Measurements from ENCODE around the gene FREM1. TPM values are rescaled to one million over a fixed set of nuclear protein-coding genes. Genes with fewer than 3 reads are reported as not detected.

Gene FREM1
- total RNA-seq, 2 experiments from 2014 or later: not detected

DNA sequence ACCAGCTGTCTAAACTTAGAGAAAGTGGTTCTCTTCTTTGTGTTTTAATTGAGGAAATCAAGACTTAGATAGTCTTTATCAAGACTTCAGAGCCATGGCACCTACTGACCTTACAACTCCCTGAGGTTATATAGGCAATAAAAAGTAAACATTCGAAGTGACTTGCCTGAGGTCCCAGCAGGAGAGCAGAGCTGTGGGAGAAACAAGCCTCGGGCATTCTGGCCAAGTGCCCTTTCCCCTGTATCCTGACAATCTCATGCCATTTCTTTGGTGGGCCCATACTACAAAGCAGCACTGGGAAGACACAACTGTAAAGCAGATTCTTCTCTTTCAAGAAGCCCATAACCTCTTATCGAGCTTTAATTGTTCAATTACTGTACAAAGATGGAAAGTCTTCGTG lies 23.1 kb downstream of the FREM1 start:
- Mint-ChIP-seq H3K9me3 (ENCODE audit: insufficient read depth) (no peaks in the 10 kb centered on the region), H3K4me3 (no peak overlapping the region), H3K27me3 (ENCODE audit: low read depth) (no peaks in the 10 kb centered on the region), H3K27ac (no peak overlapping the region), H3K4me1 (ENCODE audit: low read depth) (no peaks in the 10 kb centered on the region), H3K36me3 (ENCODE audit: low read depth) (no peaks in the 10 kb centered on the region)
- ChIA-PET CTCF (no interaction called here), POLR2A (no interaction called here)
- no peak for DNase-seq
- no peak for ATAC-seq

DNA sequence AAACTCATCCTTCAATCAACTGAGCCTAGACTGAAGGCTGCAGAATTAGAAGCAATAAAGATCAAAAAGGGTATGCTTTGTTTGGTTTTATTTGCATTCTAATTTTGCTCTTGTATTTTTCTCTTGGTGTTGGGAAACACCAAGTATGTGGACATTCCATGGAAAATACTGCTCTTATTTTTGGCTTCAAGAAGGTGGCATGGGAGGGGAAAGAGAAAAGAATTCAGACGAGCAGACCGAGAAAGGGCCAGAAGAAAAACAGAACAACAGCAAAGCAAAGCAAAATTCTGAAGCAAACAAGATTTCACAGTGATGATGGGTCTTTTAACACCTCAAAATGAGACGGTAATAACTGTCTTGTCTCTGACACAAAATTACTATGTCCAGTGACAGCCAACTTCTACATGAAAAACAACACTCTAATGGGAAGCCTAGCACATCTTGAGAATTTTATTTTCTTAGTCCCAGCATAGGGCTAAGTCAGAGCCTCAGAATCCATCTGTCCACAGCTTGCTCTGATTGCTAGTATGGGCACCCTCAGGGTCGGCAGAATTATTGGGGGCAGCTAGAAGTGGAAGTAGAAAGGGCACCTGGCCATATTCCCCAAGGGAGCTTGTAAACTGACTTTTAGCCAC lies 26.8 kb downstream of the FREM1 start:
- ATAC-seq: no peak
- Mint-ChIP-seq H3K9me3 (ENCODE audit: insufficient read depth) (no peaks in the 10 kb centered on the region), H3K4me1 (ENCODE audit: low read depth) (no peaks in the 10 kb centered on the region), H3K27ac (no peak overlapping the region), H3K36me3 (ENCODE audit: low read depth) (no peaks in the 10 kb centered on the region), H3K27me3 (ENCODE audit: low read depth) (no peaks in the 10 kb centered on the region), H3K4me3 (no peak overlapping the region)
- POLR2A ChIA-PET: no interaction called here
- DNase-seq: no peak
- CTCF ChIA-PET: no interaction called here

DNA sequence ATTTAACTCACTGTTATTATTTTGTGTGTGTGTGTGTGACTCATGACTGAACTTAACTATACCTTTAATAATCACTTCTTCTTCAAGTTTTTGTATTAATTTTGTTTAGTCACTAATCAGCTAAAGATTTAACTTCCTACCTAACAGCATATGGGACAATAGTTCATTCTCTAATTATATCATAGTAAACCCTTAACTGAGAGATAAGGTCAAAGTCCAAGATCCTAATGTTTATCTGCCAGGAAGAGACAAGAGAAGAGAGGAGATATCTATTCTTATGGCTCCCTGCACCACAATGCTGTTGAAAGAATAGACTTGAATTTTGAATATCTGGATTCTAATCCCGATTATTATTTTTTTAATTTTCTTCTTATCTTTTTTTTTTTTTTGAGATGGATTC lies 28.1 kb downstream of the FREM1 start:
- Mint-ChIP-seq H3K27me3 (ENCODE audit: low read depth) (no peaks in the 10 kb centered on the region), H3K9me3 (ENCODE audit: insufficient read depth) (no peaks in the 10 kb centered on the region), H3K27ac (no peak overlapping the region), H3K4me3 (no peak overlapping the region), H3K4me1 (ENCODE audit: low read depth) (no peaks in the 10 kb centered on the region), H3K36me3 (ENCODE audit: low read depth) (no peaks in the 10 kb centered on the region)
- ChIA-PET POLR2A (no interaction called here), CTCF (no interaction called here)
- ATAC-seq (no peak), DNase-seq (no peak)

DNA sequence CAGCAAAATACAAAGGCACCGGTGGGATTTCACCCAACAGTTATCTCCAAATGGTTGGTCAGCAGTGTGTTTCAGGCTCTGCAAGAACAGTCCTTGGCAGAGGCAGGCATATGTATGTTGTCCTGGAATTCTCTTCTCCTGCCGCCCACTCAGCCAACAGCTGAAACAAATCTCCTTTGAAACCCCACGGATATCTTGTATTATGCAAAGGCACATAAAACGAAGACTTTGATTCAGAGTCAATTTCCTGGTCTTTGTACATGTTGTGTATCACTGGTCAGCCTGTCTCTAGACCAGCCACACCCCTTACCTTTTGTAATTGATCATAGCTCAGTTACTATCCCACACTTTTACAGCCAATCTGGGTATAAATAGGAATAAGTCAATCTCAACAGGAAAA lies 29.2 kb downstream of the FREM1 start:
- CTCF ChIA-PET: no interaction called here
- POLR2A ChIA-PET: no interaction called here

DNA sequence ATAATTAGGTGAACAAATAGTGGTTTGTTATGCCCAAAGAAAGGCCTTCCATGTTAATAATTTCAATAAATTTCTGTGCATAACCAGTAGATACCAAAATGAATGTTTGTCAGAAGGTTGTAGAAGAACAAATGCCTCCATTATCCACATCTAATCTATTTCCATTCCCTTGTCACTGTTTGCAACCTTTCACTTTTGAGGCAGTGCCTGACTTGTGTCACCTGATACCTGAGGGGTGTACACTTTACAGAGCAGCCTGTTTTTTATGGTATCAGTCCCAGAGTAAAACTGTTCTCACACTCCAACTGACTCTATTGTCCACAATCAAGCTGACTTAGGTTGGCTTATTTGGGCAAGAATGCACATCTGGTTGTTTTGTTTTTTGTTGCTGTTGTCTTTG lies 40.1 kb downstream of the FREM1 start:
- H3K4me3 Mint-ChIP-seq: no peak overlapping the region
- H3K27ac Mint-ChIP-seq: no peak overlapping the region
- ATAC-seq (no peak), DNase-seq (no peak)
- POLR2A ChIA-PET: no interaction called here
- no peaks in the 10 kb centered on the region for H3K4me1 Mint-ChIP-seq (ENCODE audit: low read depth)
- CTCF ChIA-PET: no interaction called here
- no peaks in the 10 kb centered on the region for H3K36me3 Mint-ChIP-seq (ENCODE audit: low read depth)
- H3K9me3 Mint-ChIP-seq (ENCODE audit: insufficient read depth): no peaks in the 10 kb centered on the region
- no peaks in the 10 kb centered on the region for H3K27me3 Mint-ChIP-seq (ENCODE audit: low read depth)

More for the DNA sequence above, 29.2 kb downstream of the FREM1 start:
- Mint-ChIP-seq H3K4me3 (no peak overlapping the region), H3K27ac (no peak overlapping the region), H3K9me3 (ENCODE audit: insufficient read depth) (no peaks in the 10 kb centered on the region), H3K36me3 (ENCODE audit: low read depth) (no peaks in the 10 kb centered on the region), H3K4me1 (ENCODE audit: low read depth) (no peaks in the 10 kb centered on the region), H3K27me3 (ENCODE audit: low read depth) (no peaks in the 10 kb centered on the region)
- DNase-seq (no peak), ATAC-seq (no peak)

DNA sequence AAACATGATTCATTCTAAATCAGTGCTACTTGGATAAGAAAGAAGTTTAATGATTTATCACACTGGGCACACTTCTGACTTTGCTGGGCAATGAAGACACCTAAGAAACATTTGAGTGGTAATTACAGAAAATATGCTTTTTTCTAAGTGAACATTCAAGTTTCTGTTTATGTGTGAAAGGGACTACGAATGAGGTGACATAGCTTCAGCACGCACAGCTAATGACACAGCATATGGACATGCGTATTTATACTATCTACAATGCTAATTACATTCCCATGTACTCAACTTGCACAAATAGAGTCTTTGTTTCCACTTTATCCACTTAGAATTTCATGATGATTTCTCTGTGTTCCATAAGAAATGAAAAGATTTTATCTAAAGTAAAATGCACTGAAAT lies 40.6 kb downstream of the FREM1 start:
- Mint-ChIP-seq H3K9me3 (ENCODE audit: insufficient read depth) (no peaks in the 10 kb centered on the region), H3K36me3 (ENCODE audit: low read depth) (no peaks in the 10 kb centered on the region), H3K4me1 (ENCODE audit: low read depth) (no peaks in the 10 kb centered on the region), H3K27me3 (ENCODE audit: low read depth) (no peaks in the 10 kb centered on the region), H3K27ac (no peak overlapping the region), H3K4me3 (no peak overlapping the region)
- DNase-seq (no peak), ATAC-seq (no peak)
- CTCF ChIA-PET: no interaction called here
- POLR2A ChIA-PET: no interaction called here

DNA sequence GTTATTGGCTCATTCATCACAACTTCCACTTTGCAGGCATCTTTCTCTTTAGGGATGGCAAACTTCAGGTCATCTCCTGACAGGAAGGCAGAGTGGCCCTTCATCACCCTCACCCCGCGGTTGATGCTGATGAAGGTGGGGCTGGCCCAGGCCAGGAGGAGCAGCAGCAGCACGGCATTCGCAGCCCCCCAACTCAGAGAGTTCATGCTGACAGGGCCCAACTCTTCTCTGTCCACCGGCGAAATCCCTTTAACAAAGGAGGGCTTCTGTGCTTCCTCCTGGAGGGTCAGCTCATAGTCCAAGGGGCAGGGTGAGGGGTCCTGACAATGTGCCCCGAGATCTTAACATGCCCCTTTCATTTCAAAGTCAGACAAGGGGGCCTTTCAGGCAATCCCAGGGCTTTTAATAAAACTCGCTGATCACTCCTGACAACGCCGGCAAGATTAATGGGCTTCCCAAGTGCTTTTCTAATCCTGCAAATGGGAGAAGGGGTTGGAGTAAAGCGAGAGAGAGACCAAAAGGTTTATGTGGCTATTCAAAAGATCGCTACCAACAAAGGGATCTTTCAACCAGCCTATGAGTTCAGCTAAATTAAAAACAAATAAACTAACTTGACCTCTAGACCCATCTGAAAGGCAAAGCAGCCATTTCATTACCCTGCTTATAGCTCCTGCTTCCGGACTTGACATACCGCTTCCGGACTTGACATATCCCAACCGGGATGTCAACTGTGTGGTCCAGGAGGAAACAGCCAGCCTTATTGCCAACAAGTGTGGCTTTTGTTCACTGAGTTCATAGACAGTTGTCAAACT lies 41.2 kb downstream of the FREM1 start:
- DNase-seq (no peak), ATAC-seq (no peak)
- H3K4me3 Mint-ChIP-seq: no peak overlapping the region
- ChIA-PET CTCF (no interaction called here), POLR2A (no interaction called here)
- no peaks in the 10 kb centered on the region for H3K36me3 Mint-ChIP-seq (ENCODE audit: low read depth)
- H3K27ac Mint-ChIP-seq: no peak overlapping the region
- no peaks in the 10 kb centered on the region for H3K4me1 Mint-ChIP-seq (ENCODE audit: low read depth)
- no peaks in the 10 kb centered on the region for H3K27me3 Mint-ChIP-seq (ENCODE audit: low read depth)
- H3K9me3 Mint-ChIP-seq (ENCODE audit: insufficient read depth): no peaks in the 10 kb centered on the region

DNA sequence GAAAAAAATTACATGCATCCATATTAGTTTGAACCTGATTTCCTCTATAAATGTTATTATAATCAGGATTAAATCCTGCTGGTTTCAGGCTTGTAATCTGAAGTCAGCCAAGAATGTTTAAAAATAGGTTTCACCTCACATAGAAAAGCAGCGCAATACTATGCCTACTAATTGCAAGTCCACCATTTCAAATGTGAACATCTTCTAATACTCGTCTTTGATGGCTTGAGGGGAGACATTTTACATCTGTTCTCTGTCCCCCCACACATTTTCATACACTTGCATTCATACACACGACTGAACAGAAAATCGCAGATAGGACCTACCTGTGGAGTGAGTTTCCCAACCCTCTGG lies 41.8 kb downstream of the FREM1 start:
- no peaks in the 10 kb centered on the region for H3K27me3 Mint-ChIP-seq (ENCODE audit: low read depth)
- H3K27ac Mint-ChIP-seq: no peak overlapping the region
- POLR2A ChIA-PET: no interaction called here
- H3K9me3 Mint-ChIP-seq (ENCODE audit: insufficient read depth): no peaks in the 10 kb centered on the region
- ATAC-seq: no peak
- CTCF ChIA-PET: no interaction called here
- H3K4me3 Mint-ChIP-seq: no peak overlapping the region
- no peaks in the 10 kb centered on the region for H3K36me3 Mint-ChIP-seq (ENCODE audit: low read depth)
- no peaks in the 10 kb centered on the region for H3K4me1 Mint-ChIP-seq (ENCODE audit: low read depth)
- DNase-seq: no peak

DNA sequence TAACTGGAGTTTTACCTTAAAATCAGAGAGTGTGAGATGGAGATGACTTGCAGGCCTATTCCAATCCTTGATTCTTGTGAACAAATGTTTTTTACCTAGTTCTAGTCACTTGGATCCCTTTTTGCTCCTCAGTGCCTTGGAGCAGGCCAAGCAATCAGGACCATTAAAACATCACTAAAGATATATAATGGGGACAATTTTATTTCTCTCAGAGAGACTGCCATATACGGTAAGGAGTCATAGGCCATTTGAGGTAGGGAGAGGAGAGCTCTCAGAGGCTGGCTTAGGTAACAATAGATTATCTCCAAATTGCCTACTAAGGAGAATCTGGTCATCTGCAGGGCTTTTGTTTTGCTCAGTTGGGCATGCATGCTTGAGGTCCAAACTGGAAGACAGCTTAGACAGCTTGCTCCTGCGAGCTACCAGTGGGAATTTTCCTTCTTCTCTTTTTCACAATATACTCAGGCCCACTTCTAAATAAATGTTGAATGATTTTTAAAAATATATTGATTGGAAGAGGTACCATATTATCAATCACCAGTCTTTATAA lies 44.0 kb downstream of the FREM1 start:
- ChIA-PET CTCF (no interaction called here), POLR2A (no interaction called here)
- no peaks in the 10 kb centered on the region for H3K4me1 Mint-ChIP-seq (ENCODE audit: low read depth)
- H3K4me3 Mint-ChIP-seq: no peak overlapping the region
- no peaks in the 10 kb centered on the region for H3K36me3 Mint-ChIP-seq (ENCODE audit: low read depth)
- no peak overlapping the region for H3K27ac Mint-ChIP-seq
- DNase-seq (no peak), ATAC-seq (no peak)
- no peaks in the 10 kb centered on the region for H3K9me3 Mint-ChIP-seq (ENCODE audit: insufficient read depth)
- H3K27me3 Mint-ChIP-seq (ENCODE audit: low read depth): no peaks in the 10 kb centered on the region

DNA sequence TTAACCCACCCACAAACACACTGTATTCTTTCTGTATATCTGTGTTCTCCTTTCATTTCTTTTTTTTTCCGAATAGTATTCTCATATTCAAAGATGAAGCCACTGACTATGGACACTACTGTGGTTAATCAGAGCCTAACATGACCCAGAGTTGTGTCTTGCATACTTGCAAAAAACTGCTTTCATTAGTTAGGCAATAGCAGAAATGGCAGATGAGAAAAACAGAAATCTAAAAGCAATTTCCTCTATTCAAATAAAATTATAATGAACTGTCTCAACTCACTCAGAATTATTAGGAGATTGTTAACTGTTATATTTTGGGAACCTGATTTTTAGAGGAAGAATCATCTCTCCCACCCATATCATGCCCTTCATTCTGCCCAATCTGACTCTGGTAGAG lies 45.9 kb downstream of the FREM1 start:
- H3K4me3 Mint-ChIP-seq: no peak overlapping the region
- CTCF ChIA-PET: no interaction called here
- H3K27ac Mint-ChIP-seq: no peak overlapping the region
- POLR2A ChIA-PET: no interaction called here
- H3K36me3 Mint-ChIP-seq (ENCODE audit: low read depth): no peaks in the 10 kb centered on the region
- no peaks in the 10 kb centered on the region for H3K9me3 Mint-ChIP-seq (ENCODE audit: insufficient read depth)
- DNase-seq (no peak), ATAC-seq (no peak)
- H3K27me3 Mint-ChIP-seq (ENCODE audit: low read depth): no peaks in the 10 kb centered on the region
- no peaks in the 10 kb centered on the region for H3K4me1 Mint-ChIP-seq (ENCODE audit: low read depth)

DNA sequence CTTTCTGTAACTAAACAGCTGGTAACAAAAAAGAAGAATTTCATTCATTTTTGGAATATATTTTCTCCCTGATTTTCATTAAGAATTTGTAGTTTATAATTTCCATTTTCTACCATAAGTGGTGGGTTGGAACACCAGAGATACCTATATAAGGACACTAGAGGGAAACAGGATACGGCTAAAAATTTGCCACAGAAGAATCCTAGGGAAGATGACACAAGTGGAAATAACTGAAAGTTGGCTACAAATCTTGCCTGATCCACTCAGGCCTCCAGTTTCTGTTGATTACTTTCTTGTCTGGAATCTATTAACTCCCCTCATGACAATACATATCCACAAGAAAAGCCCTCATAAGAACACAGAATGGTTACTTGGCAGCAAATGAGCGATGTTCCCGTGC lies 46.8 kb downstream of the FREM1 start:
- Mint-ChIP-seq H3K4me1 (ENCODE audit: low read depth) (no peaks in the 10 kb centered on the region), H3K27ac (no peak overlapping the region), H3K9me3 (ENCODE audit: insufficient read depth) (no peaks in the 10 kb centered on the region), H3K36me3 (ENCODE audit: low read depth) (no peaks in the 10 kb centered on the region), H3K27me3 (ENCODE audit: low read depth) (no peaks in the 10 kb centered on the region), H3K4me3 (no peak overlapping the region)
- ChIA-PET CTCF (no interaction called here), POLR2A (no interaction called here)
- DNase-seq: no peak
- ATAC-seq: no peak

DNA sequence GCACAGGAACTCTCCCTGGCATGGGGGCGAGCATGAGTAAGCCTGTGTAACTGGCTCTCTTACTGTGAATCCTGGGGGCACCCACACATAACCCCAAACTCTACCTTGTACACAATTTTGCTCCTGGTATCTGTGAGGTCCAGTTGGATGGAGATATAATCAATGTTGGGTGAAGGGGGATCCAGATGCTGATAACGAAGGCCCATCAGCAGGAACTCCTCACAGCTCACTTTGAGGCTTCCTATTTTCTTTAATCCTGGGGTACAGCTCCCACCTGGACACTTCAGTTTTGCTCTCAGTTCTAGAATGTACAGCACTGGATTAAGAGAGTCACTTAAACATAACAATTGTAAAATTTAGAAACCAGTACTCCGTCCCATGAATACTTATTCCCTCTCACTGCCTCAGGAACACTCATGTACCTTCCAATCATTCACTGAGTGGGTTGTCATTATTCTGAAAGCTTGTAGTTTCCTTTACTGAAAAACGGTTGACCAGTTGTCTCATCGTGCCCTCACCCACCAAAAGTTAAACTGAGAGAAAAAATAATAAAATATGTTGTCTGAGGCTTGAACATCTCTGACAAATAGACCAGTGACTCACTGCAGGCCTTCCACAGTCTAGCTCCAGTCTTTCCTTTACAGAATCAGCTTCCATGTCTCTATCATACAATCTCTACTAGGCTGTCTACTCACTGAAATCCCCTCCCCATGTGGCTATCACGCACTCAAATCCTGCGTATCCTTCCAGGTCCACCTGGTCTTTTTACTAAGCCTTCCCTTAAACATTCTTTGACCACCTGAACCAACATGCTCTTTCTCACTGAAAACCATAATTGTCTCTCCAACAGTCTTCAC lies 52.6 kb downstream of the FREM1 start:
- H3K9me3 Mint-ChIP-seq (ENCODE audit: insufficient read depth): no peaks in the 10 kb centered on the region
- no peaks in the 10 kb centered on the region for H3K36me3 Mint-ChIP-seq (ENCODE audit: low read depth)
- H3K27me3 Mint-ChIP-seq (ENCODE audit: low read depth): peaks cover 5% of the 10 kb centered on the region
- H3K4me1 Mint-ChIP-seq (ENCODE audit: low read depth): no peaks in the 10 kb centered on the region
- CTCF ChIA-PET: no interaction called here
- H3K4me3 Mint-ChIP-seq: no peak overlapping the region
- DNase-seq (no peak), ATAC-seq (no peak)
- H3K27ac Mint-ChIP-seq: no peak overlapping the region
- POLR2A ChIA-PET: no interaction called here

All from activated CD8-positive, alpha-beta T cell treated with anti-CD3 and anti-CD28 coated beads, Interleukin-2, amount 10 ng/mL, durations not matched to agents 7 days and 5 days (primary cell).